Measurements from ENCODE around the gene ARHGAP21.

Gene ARHGAP21

DNA sequence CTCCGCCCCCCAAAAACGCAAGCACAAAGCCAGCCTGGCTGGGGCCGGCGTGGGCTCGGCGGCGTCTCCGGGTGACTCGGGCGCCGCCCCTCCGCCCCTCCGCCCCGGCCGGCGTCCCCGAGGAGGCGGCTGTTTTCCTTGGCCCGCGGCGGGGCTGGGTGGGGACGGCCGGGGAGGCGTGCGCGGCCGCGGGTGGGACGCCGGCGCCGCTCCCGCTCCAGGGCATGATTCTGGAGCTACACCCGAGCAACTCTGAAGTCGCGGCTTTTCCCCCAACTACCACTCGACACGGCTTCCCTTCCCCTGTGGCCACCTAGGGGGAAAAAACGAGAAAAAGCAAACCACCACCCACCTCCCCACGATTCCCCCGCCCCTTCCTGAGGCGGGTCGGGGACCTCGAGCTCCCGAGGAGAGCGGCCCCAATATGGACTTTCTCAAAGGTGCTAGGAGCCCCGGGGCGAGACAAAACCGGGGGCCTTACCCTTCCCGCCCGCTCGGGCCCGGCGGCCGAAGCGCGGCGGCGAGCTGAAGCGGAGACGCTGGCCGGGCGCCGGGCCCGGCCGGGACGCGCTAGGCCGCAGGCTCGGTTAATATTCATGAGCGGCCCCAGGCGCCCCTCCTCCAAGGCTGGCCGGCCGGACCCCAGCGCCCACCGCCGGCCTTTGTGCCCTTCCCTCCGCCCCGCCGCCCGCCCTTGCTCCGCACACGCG lies 856 bp downstream of the ARHGAP21 start:
- no peak for DNase-seq (ENCODE audit: low read depth)

DNA sequence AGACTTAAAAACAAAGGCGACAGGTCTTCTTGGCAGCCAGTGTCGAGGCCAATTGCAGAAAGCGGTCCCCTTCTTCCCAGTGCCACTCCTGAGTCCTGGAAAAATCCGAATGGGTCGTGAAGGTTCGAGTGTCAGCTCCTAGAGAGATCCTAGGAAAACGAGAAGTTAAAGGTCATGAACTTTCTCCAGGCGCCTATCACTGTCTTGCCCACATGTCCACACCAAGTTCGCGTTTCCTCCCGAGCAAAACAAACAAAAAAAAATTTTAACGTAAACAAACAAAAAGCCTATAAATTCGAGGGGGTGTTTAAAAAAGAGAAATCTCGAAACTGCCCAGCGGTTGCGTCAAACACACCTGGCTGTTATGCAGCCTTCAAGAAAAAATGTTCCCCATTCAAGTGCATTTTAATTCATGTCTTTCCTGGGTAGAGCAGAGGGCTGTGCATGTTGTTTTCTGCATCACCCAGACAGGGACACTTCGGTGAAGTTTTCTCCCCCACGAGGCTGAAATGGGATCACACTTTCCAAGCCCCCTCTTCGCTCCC lies 1.5 kb downstream of the ARHGAP21 start:
- no peak for DNase-seq (ENCODE audit: low read depth)

DNA sequence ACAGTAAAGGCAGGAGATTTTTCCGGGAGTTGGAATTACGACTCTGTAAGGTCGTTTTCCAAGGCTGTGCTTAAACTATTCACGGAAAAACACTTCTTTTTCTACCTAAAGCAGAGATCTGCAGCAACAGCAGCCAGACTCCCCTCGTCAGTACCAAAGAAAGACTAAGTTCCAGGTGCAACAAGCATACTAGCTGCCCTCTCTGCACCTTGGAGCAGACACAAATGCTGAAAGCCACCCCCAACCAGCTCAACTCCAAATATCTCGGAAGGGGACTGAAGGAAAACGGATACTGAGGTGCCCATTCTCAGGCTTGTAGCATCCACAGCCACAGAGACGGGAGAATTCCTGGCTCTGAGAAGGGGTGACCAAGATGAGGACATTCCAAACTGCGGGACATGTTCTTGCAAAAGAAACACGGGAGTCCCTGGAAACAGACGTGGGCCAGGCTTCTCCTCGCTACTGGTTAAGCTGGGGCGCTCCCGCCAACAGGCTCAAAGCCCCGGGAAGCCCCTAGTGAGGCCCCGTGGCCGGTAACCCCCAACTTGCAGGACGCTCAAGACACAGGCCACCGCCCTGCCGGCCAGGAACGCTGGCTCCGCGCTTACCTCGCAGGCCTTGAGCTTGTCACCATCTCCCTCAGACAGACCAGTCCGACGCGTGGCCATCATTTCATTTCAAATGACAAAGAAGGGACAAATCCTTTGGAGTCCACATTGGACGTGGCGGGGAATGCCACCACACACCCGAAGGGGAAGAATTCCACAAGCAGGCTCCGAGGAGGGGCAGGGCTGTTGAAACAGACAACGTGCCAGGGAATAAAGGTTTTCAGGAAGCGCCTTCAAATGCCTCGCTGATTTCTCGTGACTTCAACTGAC lies 2.2 kb downstream of the ARHGAP21 start:
- no peak for DNase-seq (ENCODE audit: low read depth)

DNA sequence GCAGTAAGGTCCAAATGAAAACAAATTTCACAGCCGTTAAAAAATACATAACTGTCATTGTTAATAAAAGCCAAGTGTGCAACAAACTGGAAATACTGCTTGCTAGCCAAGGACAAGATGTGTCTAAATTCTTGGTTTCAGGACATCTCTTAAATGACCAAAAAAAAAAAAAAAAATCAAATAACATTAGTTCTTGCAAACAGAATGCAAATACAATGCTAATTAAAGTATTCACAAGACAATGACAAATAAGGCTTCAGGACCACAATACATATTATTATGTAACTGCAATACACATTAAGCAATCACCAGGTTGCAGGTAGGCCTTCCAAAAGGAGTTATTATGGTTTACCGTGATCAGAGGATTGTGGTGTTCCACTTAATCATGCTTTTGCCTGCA lies 3.6 kb downstream of the ARHGAP21 start:
- DNase-seq (ENCODE audit: low read depth), result no peak

DNA sequence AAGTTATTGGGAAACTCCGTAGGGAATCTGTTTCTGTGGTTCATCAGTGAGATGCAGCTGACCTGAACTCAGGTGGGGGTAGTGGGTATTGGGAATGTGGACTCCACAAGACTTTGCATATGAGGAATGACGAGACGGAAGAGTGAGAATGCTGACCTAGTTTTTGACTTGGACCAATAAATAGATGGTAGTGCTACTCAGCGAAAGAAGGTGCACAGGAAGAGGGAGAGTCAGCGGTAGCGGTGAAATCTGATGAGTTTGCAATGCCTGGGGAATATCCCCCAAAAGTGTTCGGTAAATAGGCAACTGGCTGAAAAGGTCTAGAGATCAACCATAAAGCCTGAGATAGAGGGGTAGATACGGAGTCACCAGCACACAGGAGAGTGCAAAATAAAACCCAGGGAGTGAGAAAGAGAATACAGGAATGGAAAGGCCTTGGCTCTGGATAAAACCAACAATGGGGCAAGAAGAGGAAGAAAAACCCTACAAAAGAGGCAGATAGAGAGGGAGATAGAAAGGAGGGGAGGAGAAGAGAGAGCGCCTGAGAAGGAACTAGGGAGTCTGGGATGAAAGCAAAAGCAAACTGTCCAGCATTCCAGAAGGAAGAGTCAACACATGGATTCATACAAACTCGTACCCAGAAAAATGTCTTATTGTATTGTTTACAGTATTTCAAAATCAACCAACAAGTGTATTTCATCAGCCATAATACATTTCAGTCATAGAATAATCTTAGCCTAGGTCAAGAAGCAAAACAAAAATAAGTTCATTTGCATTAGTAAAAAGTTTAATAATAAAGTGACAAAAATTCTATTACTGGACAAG lies 5.4 kb downstream of the ARHGAP21 start:
- DNase-seq (ENCODE audit: low read depth), result no peak

DNA sequence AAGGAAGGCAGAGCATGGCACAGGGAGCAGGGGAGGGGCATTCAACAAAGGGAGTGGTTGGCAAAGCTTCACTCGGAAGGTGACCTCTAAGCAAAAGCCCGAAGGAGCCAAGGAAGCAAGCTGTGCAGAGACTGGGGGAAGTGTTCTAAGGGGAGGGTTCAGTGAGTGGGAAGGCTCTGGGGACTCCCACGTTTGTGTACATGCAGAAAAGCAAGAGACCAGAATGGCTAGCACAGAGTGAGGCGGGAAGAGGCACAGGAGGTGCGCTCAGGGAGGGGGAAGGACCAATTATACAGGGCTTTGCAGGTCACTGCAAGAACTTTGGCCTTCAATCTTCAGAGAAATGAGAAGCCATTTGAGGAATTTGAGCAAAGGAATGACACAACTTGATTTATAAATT lies 7.4 kb downstream of the ARHGAP21 start:
- DNase-seq (ENCODE audit: low read depth), result no peak

DNA sequence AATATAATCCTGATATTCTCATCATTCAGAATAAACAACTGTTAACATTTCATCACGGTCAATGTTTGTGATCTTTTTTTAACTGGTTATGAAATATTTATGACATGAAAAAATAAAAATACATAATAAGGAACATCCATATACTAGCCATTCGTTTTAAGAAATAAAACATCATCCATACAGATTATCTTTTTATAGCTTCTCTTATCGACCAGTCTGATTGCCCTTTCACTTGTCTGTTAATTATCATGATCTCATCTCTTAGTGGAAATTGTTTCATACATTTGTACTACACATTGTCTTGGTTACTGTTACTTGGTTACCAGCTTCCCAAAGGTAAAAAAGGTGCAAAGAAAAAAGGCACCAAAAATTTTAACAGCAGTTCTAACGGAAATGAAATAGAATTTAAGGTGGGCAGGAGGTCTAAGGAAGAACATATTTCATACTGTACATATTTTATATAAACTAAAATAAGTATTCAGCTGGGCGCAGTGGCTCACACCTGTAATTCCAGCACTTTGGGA lies 8.4 kb downstream of the ARHGAP21 start:
- DNase-seq (ENCODE audit: low read depth), result no peak

DNA sequence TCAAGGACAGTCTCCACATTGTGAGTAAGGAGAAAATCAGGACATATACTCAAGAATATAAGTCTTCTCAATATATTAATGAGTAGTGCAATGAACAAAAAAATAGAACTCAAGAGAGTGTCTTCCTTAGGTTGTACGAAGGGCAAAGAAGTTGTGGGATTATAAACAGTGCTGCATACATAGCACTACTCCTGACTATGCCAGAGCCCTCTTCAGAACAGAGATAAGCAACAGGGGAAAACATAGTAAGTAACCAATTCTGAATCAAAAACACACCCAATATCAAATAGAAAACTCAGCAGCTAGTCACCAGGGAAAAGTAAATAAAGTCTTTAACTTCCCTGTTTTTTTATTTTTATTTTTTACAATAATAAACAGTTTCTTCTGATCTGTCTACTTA lies 10.6 kb downstream of the ARHGAP21 start:
- DNase-seq (ENCODE audit: low read depth), result no peak

DNA sequence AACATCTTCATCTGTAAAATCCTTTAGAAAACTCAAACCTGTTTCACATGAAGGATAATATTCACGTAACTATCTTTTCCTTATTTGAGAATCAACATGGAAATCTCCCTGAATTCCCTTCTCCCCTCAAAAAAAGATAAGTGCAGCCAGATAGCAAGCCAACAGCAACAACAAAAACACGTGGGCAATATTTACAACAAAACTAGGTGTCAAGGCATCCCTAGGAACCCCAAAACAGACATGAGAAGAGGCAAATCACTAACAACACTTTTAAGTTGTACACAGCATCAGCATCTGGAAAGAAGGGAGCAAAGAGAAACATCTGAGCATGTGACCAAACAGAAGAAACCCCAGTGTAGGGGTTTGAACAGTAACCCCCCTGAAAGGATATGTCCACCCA lies 12.2 kb downstream of the ARHGAP21 start:
- DNase-seq (ENCODE audit: low read depth), result no peak

DNA sequence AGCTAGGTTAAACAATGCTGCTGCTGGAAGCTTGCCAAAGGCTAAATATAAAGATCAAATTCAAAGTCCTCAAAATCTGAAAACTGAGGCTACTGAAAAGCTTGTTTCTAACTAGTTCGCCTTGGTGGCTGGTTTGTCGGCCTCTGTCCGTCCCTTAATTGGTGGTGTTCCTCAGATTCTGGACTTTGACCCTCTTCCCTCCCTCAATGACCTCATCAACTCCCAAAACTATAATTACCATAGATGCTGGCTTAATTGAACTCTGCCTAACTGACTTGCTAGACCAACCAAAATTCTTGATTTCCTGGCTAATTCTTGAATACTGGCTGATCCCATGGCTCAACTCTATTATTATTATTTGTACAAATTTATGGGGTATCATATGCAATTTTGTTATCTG lies 15.6 kb downstream of the ARHGAP21 start:
- DNase-seq (ENCODE audit: low read depth), result no peak

DNA sequence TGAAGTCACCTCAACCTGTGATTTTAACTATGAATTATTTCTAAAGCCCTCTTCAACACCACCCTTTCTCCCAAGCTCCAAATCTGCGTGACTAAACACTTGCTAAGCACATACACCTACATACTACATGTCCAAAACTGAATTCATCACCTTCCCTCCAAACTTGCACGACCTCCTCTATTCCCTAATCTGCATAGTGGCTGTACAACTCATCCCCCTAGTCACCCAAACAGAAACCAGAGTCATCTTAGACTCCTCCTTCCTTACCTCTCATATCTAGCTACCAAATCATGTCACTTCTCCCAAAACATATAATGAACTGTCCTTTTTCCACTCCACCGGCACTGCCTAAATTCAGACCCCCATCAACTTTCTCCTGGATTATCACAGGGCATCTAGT lies 16.2 kb downstream of the ARHGAP21 start:
- no peak for DNase-seq (ENCODE audit: low read depth)

DNA sequence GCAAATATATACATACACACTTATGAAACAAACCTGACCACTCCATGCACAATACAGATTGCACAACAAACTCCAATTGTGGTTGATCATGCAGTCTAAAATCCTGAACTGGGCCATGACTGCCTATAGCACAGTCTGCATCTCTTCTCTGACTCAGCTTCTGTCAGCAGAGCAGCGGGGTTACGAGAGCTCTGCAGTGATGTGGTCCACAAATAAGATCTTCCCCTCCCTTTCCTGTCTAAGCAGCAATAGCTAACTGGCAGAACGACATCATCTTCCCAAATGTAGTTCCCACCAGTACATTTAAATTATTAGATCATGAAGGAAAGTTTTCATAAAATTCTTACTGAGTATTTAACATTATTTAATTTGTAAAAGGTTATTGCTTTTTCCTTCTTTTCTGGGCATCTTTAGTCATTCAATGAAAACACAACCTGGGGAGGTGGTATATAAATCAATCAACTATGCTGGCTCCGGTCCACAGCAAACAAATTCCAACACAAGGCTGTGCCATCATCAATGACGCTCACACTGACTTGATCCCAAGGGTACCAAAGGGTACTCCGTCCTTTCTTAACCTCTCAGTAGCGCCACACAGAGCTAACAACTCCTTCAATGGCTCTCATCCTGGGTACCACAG lies 17.1 kb downstream of the ARHGAP21 start:
- no peak for DNase-seq (ENCODE audit: low read depth)

DNA sequence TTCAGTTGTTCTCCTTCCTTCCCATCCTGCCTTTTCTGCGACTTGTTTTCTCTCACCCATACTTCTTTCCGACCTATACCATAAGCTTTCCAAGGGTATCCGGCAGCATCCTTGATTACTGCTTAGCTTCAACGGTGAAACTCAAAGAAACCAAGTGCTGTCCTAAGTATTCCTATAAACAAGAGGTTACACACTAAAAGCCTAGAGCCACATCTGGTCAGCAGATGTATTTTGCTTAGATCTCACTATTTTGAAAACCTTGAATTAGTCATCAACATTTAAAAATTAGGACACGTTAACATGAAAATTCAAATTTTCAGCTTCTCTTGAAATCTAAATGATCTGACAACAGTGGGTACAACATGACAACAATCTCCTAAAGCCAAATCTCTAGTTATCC lies 20.0 kb downstream of the ARHGAP21 start:
- no peak for DNase-seq (ENCODE audit: low read depth)

DNA sequence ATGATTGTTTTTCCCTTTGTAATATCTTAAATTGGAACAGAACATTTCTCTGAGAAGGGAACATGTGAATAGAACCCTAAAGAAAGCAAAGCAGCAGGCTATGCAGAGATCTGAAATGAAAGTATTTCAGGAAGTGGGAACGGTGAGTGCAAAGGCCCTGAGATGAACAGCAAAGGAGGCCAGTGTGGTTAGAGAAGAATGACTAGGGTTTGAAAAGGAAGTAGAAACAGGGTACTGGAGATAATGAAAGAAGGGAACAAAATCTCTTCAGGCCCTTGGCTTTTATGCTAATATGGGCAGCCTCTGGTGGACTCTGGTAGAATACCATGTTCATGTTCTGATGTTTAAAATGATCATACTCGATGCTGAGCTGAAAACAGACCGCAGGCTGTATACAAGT lies 22.2 kb downstream of the ARHGAP21 start:
- DNase-seq (ENCODE audit: low read depth), result no peak

DNA sequence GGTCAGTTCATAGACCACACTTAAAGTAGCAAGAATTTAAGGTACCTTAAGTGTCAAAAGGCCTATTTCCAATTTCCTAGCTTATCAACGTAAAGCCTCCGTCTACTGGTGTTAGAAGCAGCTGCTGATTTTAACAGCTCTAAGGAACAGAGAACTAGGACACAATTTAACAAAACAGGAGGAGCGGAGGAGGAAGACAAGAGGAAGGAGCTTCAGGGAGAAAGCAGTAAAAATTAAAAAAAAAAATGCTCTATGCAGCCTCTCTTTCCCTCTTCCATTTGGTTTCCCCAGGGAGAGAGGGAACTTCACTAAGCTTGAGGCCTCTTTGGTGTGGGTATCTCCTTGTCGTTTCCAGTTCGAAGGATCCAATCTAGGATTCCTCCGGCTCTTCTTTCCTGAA lies 22.7 kb downstream of the ARHGAP21 start:
- DNase-seq (ENCODE audit: low read depth), result no peak

DNA sequence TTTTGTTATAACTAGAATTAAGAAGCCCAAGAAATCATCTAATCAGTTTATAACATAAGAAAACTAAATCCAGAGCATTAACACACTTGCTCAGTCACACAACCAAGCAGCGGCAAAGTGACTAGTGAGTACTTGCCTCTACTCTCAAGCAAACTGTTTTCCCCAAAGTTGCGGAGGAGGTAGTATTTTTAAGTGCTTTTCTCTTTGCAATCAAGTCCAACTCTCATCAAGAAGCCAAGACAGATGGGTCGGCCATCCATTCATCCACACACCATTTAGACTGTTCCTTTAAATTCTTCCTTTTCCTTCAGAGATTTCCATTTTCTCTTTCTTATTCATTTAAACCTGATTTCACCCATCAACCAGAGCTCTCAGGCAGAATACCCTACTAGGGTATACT lies 25.4 kb downstream of the ARHGAP21 start:
- DNase-seq (ENCODE audit: low read depth), result no peak

DNA sequence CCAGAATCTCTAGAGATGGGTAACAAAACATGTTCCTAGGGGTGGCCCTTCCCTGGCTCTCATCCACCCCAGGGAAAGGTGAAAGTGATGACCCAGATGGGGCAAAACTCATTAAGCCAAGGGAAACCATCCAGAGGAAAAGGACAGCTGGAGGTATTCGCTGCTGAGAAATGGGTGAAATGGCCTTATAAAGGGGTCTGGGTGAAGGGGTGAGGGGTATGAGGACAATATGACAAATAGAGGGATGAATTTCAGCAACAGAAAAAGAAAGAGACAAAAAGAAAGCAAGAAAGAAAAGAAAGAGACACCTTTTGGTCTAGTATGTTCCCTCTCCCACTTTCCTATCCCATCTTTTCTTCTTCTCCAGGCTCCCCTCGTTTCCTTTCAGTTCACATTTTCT lies 26.6 kb downstream of the ARHGAP21 start:
- DNase-seq (ENCODE audit: low read depth), result no peak

DNA sequence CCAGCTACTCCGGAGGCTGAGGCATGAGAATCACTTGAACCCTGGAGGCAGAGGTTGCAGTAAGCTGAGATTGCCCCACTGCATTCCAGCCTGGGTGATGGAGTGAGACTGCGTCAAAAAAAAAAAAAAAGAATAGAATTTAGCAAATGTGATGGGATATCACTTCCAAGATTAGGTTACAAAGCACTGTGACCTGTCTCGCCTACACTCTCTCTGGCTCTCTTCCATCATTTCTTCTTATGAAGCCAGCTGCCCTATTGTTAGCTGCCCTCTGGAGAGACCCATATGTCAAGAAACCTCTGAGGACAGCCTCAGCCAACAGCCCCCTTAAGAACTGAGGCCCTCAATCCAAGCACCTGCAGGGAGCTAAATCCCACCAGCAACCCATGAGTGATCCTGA lies 28.2 kb downstream of the ARHGAP21 start:
- no peak for DNase-seq (ENCODE audit: low read depth)

DNA sequence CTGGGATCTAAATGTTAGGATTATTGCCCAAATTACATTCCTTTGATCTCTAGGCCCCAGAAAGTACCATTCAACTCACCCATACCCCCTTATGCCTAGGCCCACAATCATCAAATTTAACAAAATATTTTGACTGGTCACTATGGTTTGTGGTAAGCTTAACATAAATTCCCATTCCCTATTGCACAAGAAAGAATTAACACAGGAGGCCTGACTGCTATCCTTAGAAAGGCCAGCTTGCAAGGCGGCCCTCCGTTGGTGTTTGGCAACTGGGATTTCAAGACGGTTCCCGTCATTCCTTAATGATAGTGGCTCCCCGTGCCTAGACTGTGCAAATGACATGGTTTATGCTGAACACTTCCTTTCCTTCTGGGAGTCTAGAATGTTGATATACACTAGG lies 29.6 kb downstream of the ARHGAP21 start:
- DNase-seq (ENCODE audit: low read depth), result no peak

DNA sequence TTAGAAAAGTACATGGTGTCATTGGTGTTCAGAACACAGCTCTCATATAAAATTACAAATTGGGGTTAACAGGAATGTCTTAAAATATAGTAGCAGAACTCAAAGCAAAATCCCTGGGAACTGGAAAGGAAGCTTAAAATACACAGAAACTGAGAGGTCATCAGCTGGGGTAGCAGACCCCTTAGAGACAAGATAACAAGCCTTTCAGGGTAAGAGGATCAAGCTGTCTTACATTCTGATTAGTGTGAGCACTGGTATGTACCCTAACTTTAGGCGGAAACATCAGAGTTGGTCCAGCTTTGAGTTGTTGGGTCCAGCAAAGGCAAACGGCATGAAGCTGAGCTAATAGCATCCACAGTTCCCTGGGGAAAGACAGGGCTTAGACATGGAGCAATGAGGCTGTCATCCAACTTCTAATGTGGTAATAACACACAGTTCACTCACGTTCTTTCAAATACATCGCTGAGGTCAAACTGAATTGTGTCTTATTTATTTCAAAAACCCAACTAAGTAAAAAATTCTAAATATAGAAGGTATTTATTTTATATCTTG lies 32.6 kb downstream of the ARHGAP21 start:
- DNase-seq (ENCODE audit: low read depth), result no peak

DNA sequence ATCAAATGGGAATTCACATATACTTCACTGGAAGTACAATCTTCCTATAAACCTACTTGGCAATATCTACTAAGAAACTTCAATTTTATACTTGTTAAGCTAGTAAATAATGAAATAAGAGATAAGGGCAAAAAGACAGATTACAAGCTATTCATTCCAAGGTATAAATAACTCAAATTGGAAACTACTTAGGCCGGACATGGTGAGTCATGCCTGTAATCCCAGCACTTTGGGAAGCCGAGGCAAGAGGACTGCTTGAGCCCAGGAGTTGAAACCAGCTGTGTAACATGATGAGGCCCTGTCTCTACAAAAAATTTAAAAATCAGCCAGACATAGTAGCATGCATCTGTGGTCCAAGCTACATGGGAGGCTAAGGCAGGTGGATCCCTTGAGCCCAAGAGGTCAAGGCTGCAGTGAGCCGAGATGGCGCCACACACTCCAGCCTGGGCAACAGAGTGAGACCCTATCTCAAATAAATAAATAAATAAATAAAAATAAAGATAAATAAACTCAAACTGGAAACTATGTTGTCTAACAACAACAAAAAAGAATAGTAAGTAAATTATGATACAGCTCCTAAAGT lies 37.6 kb downstream of the ARHGAP21 start:
- no peak for DNase-seq (ENCODE audit: low read depth)
